Measurements from ENCODE around the gene C2CD2.

C2CD2 gene

DNA sequence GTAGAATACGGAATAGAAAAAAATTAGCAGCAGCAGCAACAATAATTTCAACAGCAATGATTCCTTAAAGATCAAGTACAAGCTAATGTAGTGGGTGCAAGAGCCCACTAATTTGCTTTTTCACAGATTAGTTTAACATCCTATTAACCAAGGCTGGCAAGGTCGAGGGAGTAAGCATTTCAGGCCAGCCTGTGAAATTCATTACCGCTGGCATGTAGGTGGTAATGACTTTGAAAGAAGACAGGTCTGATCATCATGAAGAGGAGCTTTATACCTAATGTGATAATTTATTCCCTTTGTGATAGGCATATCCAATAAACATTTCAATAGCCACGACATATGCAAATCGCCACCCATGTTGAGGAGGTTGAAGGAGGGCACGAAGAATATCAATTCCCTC, 63.5 kb downstream of the C2CD2 start:
- no peak for DNase-seq (ENCODE audit: low read depth in 1 of 2, low spot score in 1 of 2)

DNA sequence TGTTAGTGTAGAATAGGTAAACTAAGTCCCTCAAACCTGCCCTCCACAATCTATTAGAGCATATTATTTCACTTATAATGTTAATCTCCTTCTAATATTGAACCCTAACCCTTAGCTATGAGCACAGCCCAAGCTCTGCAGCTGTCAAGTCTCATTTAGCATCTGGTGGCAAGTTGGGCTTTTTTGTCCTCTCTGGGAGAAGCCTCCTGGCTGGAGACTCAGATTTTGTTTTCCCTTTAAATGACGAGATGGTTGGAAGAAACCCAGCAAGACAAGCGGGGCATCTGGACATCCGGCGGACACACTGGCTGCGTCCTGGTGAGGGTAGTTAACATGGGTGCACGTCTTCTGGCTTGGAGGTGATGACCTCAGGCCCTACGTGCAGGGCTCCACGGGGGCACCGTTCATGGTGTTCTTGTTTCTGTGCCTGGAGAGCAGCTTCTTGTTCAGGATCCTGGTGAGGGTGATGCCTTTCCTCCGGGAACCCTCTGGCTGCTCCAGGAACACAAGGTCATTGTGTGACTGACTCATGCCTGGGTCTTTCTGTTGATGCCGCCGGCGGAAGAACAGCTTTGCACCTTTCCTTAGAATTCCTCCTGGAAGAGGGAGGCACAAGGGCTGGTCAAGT, 65.0 kb downstream of the C2CD2 start:
- DNase-seq (ENCODE audit: low read depth in 1 of 2, low spot score in 1 of 2), result no peak

DNA sequence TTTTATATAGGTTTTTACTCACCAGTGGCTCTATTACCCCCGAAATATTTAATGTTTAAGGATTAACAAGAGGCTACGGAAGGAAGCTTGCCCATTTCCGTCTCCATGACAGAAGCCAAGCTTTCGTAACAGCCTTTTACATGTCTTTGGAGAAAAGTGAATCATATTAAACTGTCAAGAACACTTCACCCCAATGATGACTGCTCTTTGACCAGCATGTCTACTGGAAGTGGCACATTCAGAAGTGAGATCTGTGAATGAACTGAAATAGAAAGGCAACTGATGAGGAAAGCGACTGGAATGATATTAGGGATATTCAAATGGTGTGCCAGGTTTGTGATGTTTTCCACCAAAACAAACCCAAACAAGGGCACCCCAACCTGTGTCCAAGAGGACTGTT, 66.2 kb downstream of the C2CD2 start:
- DNase-seq (ENCODE audit: low read depth in 1 of 2, low spot score in 1 of 2), result no peak

DNA sequence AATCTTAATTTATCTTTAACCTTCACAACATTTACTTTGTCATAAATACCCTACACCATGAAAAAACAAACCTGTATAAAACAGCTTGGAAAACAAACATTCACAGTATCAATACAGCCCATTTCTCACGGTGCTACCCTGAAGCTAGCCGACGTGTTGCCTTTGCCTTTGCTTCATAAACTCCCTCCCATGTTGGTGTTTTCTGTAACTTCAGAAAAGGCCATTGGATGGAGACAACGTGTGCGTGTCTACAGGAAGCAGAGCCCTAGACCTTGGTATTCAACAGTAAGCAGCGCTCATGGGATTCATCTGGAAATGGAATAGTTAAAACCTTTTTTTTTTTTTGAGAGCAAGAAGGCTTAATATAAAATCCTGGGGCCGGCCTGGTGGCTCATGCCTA, 67.5 kb downstream of the C2CD2 start:
- DNase-seq (ENCODE audit: low read depth in 1 of 2, low spot score in 1 of 2), result no peak

DNA sequence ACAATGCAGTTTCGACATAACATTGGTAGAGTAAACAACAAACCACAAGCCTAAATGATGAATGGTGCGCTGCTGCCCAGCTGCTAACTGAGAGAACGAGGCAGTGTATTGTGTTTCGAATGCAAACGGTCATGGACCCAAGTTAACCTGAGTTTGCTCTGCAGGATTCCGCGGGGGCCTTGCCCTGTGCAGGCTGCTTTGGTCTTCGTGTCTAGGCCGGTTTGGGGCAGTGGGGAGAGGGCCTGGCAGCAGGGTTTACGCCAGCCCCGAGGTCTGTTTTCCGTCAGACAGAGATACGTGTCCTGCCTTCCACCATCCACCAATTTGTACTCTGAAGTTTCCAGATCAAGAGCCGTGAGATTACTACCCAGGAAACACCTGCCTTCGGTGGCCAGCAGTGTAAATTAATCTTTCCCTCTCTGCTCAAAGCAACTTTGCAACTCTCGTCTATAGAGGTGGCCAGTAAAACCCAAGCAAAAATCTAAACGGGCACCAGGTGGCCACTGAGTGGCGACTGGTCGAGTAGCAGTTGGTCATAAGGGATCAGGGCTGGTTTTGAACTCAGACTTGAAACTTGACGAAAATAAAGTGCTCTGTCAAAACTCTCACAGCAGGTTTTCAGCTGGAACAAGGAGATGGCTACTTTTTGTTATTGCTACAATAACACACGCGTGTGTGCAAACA, 68.3 kb downstream of the C2CD2 start:
- no peak for DNase-seq (ENCODE audit: low read depth in 1 of 2, low spot score in 1 of 2)

DNA sequence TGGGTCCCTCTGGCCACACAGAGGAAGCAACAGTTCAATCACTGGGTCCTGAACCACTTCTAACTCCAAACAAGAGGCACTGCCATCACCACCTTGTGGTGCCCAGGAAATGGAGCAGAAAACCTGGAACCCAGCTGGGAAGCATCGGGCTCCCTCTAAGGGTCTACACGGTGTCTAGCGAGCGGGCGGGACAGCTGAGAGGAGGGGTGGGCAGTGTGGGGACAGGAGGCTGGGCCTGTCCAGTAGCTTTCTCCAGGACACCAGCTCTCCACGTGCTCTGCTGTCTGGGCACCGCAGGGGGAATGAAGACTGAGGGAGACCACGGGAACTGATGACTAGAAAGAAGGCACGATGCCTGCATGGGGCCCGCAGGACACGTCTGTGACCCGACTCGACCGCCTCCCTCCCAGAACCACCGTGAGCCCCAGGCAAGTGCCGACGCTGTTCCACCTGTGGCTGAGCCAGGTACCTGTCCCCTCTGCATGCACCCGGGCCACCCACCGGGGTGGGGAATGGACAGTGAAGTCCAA, 69.3 kb downstream of the C2CD2 start:
- no peak for DNase-seq (ENCODE audit: low read depth in 1 of 2, low spot score in 1 of 2)

DNA sequence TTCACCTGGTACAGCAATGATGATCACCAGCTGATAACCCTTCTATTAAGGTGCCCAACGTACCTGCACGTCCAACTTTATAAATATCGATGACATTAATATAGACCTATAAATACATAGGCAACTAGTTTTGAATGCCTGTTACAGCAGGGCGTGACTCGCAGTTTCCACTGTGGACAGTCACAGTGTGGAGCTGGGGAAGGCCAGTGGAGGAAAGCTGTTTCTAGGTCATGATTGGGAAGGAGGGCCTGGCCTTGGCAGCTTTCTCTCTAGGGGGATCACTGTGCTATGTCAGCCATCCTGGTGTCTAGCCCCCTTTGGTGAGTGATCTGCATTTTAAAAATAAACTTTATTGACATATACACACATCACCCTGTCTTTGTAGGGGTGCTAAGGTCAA, 70.2 kb downstream of the C2CD2 start:
- DNase-seq (ENCODE audit: low read depth in 1 of 2, low spot score in 1 of 2), result no peak

DNA sequence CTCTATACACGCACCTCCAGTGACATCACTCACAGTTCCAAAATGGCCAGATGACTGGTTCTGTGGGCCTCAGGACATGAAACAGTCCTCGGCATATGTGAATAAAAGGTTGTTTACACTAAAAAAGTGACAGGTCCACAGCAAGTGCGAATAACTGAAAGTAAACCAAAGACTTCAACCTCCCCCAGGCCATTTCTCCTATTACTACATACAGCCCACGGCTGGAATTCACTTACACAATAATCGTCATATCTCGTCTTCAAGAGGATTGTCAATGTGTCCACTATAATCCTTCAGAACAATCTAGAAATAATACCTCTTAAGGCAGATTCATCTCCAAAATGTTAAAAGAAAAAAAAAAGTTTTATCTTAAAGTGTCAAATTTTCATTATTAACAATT, 72.8 kb downstream of the C2CD2 start:
- DNase-seq (ENCODE audit: low read depth in 1 of 2, low spot score in 1 of 2), result no peak

DNA sequence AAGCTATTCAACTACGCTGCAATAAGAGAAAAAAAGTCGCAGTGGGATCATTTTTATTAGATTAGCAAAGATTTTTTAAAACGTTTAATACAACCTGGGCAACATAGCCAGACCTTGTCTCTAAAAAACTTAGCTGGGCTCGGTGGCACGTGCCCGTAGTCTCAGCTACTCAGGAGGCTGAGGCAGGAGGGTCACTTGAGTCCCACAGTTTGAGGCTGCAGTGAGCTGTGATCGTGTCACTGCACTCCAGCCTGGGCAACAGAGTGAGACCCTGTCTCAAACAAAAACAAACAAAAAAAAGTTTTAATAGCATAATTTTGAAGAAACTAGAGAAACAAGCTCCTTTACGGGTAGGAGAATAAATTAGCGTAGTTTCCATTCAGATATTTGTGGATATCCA, 73.7 kb downstream of the C2CD2 start:
- no peak for DNase-seq (ENCODE audit: low read depth in 1 of 2, low spot score in 1 of 2)

DNA sequence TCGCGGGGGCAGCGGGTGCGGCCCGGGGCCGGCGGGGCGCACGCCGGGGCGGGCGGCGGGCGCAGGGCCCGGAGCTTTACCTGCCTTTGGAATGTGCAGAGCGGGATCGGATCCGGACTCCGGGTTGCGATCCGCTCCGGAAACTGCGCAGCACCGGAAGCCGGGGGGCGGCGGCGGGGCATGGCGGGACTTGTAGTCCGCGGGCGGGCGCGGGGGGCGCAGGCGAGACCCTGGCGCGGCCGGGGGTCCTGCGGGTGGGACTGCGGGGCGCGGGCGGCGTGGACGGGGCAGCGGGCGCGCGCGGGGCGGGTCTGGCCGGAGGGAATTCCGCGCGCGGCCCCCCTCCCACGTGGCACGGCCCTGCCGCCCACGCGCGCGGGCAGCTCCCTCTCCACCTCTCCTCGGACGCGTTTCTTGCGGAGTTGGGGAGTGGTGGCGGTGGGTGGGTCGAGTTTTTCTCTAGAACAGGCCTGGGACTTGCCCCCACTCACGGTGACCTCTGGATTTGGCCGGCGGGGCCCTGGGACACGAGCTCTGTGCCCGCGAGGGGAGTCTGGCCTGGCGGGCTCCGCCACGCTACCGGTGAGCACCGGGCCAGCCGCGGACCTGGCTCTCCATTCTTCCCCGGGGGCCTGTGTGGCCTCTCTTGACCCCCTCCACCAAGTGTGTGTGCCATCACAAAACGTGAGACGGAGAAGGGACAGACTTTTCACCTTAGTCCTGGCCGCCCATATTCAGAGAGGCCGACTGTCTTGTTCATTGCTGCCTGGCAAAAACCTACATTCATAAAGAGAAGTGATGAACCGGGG, 74.4 kb downstream of the C2CD2 start, which contains the start of gene PRDM15:
Gene PRDM15 (minus strand): TSS at position 155 of the 809 bp plus-strand sequence. CDS start 18,981 bp downstream, outside the sequence.
- DNase-seq (ENCODE audit: low read depth in 1 of 2, low spot score in 1 of 2), result peak; percentile 64 to 74

DNA sequence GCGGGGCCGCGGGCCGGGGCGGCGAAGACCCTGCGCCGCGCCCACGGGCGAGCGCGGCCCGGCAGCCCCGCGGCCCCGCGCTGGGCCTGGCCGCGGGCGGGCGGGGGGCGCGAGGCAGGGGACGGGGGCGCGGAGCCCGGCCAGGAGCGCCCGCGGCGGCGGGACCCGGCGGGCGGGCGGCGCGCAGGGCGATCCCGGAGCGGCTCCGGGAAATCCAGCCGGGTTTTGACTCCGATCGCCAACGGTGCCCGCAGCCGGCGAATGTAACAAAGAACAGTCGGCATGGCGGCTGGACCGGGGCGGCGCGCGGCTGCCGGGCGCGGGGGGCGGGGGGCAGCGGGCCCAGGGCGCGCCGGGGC, 75.0 kb downstream of the C2CD2 start:
- DNase-seq (ENCODE audit: low read depth in 1 of 2, low spot score in 1 of 2), result peak; percentile 53 to 67

DNA sequence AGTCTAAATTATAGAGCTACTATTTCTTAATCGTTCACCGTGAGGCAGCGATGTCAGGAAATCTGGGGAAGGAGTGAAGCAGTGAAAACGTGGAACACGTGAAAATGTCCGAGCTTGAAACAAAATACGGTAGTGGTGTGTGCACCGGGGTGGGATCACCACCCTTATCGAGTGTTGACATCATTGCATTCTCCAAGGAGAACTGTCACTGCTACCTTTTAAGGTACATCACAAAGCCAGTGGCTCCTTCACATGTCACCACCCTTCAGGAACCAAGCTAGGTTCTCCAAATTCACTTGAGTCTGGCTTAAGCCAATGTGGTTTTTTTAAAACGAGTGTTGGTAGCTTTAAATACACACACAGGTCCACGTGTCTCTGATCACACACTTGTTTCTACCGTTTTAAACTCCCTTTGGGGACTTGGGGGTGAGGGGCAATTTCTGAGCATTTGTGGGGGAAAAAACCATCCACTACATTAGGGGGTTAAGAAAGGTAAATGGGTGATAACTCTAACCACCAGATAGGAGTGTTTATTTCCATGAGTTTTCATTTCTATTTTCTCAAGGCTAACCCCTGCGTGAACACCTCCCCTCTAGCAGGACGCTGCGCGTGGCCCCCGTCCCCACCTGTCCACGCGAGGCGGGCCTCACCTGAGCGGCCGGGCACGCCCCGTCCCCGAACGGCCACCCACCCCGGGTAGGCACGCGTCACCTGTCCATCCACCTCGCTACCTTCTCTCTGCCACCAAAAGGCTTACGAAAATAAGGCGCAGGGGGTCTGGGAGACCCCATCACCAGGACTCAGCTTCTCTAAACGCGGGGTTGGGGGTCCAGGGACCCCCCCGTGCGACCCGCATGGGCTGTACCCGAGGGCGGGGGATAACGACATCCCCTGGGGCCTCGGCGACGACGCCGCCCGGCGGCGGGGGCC, 75.7 kb downstream of the C2CD2 start:
- peak in 1 of 2 donors; percentile 11 for DNase-seq (ENCODE audit: low read depth in 1 of 2, low spot score in 1 of 2)

DNA sequence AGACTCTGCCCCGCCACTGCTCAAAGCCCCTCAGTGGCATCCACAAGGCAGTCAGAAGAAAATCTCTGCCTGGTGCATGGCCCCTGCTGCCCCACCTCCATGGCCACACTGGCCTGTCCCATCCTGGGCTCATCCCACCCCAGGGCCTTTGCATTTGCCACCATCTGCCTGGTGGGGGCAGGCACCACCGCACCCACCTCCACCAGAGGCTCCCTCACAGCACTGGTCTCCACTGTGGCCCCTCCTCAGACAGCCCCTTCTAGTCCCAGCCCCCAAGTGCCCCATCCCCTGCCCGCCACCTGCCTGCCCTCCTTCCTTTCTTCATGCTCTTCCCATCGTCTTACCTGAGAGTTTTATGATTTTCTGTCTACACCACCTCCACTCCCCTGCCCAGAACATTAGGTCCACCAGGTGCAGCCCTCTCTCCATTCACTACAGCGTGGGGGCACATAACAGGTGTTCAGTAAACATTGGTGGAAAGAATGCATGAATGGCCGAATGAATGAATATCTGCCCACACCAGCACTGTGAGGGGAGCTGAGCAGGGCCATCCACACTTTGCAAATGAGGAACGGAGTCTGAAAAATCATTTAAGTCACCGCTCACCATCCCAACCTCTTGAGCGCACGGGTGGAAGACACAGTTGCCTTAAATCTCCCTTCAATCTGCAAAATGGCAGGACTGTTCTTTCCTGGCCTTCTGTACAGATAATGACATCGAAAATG, 76.7 kb downstream of the C2CD2 start:
- no peak for DNase-seq (ENCODE audit: low read depth in 1 of 2, low spot score in 1 of 2)

DNA sequence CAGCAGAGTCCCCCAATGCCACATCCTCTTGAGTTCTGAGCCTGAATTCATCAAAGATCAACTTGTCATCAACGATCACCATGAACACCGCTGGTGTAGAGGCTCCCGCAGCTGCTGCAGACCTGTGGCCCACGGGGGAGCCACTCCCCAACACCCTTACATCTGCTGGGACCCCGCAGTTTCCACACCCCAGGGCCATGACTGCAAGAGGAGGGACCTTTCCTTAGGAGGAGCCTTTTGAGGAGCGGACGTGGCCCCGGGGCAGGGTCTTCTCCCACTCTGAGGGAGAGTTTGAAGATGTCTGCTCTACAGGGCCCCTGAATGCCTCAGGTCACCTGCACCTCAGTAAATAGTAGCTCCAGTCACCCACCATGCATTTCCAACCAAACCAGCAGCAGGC, 77.4 kb downstream of the C2CD2 start:
- DNase-seq (ENCODE audit: low read depth in 1 of 2, low spot score in 1 of 2), result no peak

DNA sequence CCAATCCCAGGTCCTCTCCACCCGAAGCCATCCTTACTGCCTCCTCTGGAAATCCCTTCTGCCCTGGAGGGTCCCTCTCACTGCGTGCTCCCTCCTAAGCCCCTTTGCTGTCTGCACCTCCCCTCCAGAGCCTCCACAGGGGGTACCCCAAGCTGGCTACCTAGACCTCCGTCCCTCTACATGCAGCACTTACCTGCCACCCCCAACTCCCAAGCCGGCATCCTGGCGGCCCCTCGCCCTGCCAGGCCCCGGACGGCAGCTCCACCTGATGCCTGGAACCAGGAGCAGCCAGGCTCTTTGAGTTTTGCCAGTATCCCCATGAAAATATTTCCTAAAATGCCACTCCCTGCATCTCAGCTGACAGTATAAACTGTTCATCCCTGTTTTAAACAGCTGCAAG, 78.7 kb downstream of the C2CD2 start:
- DNase-seq (ENCODE audit: low read depth in 1 of 2, low spot score in 1 of 2), result no peak

DNA sequence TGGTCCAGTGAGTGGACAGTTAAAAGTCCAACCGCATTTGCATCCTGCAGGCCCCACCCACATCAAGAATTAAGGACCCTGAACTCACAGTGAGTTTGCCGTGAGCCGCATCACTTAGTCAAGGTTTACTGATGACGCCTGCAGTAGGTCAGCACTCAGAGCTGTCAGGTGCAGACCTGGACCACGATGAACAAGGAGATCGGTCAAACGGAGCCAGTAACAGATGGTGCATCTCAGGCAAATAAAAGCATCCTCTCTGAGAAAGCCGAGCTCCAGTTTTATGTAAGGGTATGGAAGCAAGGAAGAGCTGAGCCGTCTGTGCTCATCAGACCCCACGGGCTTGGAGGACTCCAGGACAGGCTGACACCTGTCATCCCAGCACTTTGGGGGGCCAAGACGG, 79.2 kb downstream of the C2CD2 start:
- no peak for DNase-seq (ENCODE audit: low read depth in 1 of 2, low spot score in 1 of 2)

DNA sequence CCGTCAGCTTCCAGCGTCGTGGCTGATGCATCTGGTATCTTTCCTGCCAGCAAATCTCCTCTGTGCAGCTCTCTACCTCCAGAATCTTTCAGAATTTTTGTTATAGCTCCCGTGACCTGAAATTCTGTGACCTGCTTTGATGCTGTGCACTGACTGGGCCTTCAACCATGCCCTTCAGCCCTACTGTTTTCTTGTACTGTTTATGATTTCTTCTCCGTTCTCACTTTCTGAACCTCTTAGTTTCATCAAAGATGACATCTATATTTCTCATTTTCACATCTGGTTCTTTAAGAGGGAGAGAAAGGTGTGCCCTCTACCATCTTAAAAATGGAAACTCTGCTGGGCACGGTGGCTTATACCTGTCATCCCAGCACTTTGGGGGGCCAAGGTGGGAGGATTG, 80.4 kb downstream of the C2CD2 start:
- DNase-seq (ENCODE audit: low read depth in 1 of 2, low spot score in 1 of 2), result no peak

DNA sequence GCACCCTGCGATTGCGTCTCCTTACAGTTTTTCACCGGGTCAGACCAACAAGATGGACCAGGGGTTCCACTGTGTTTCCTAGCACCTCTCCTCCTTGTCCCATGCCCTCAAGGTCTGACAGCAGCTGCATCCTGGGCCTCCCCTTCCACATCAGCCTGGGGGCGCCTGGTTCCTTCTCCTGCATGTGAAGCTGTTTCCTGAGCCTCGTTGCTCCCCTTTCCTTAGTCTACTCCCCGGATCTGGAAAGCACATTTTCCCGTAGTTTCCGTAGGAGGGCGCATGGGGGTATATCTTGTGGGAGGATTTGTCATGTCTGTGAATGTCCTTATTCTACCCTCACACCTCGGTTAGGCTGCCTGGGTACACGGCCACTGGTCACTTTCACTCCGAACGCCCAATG, 80.8 kb downstream of the C2CD2 start:
- no peak for DNase-seq (ENCODE audit: low read depth in 1 of 2, low spot score in 1 of 2)

DNA sequence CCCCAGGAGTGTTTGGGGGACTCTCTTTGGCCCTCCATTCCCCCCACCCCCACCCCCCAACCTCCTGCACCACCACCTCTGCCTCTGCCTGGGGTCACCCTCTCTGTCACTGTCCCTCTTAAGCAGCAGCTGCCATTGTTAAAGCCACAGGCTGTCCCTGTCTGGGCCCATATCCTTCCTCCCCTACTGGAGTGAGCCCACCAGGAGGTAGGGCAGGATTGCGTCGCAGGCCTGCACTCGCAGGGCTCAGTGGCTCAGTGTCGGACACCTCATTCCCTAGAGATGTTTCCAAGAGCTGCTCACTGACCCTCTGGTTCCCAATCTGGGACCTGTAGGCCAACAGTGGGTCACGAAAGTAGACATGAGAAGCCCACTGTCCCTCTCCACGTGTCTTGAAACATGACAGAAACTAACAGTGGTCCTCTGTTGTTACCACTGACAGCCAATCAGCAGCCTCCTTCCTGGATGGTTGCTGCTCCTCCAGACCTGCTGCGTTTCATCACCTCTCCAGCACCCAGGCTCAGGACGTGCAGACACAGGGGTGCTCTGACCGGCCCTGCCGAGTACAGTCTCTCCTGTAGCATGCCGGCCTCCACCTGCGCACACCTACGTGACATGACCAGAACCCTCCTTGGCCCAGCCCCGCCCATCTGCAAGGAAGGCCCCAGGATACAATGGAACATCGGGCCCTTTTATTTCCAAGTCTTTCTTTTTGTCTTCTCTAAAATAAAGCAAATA, 82.4 kb downstream of the C2CD2 start:
- DNase-seq (ENCODE audit: low read depth in 1 of 2, low spot score in 1 of 2), result no peak

DNA sequence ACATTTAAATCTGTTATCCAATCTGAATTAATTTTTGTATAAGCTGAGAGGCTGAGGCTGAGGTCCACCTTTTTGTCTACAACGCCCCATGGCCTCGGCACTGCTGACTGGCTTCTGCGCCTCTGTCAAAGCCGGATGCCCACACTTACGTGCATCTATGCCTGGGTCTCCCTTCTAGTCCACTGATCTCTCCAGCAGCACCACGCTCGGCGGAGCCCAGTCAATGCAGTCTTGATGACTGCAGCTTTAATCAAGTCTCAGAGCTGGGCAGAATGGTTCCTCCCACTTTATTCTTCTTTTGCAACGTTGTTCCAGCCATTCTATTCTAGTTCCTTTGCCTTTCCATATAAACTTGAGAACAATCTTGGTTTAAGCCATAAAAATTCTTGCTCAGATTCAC, 84.0 kb downstream of the C2CD2 start:
- no peak for DNase-seq (ENCODE audit: low read depth in 1 of 2, low spot score in 1 of 2)

Data from activated T-helper 1 cell treated with anti-CD3 and anti-CD28 coated beads, Interleukin-2, amount 50 U/mL, for 16 hours (primary cell).